Left ventricle myocardium superior (tissue), 1 donor: ENCODE data around the gene TNRC6C. TPM values are rescaled to one million over a fixed set of nuclear protein-coding genes. Genes with fewer than 3 reads are reported as not detected.
A peak's percentile ranks its signal among the peaks of the same experiment; 100 is the strongest.

Source experiments
- ATAC-seq: fragments of 200-7000 bp; cut with Tn5 transposase; one replicate; pipeline ENCODE4 v1.9.1; 2020; ENCODE audit warnings: mild to moderate bottlenecking, moderate library complexity
- DNase-seq: peaks from one replicate; pipeline ENCODE4 v3.0.0-alpha.2; 2020
- intact Hi-C: fragments of 100-400 bp; cut with micrococcal nuclease; formaldehyde crosslinking; loops from one replicate; pipeline ENCODE4 v1.11.0; 2022
- total RNA-seq: library from RNA; stranded (reverse); fragmentation: NEBNext Ultra II Directional; extraction: Animal tissue kit (Norgen Biotek cat#: 25700); gene quantifications from one replicate; pipeline ENCODE4 v1.2.1, GENCODE V29; 2021
- donor health status: DM: no; HTN: yes; CAD: no; lungs with severe emphysema.

Gene TNRC6C
- total RNA-seq, 1 donor from 2014 or later = 21.2 TPM

GRCh38 chr17:78116411-78116810 lies 157.9 kb downstream of the TNRC6C start:
- DNase-seq = peak; percentile 12
- intact Hi-C loops = no loop called here

GRCh38 chr17:78117027-78117981 lies 158.8 kb downstream of the TNRC6C start:
- peak; percentile 72 for DNase-seq
- ATAC-seq = peak; percentile 9
- intact Hi-C loops = no loop called here

More at GRCh38 chr17:78116411-78116810, 157.9 kb downstream of the TNRC6C start:
- no peak for ATAC-seq

DNA sequence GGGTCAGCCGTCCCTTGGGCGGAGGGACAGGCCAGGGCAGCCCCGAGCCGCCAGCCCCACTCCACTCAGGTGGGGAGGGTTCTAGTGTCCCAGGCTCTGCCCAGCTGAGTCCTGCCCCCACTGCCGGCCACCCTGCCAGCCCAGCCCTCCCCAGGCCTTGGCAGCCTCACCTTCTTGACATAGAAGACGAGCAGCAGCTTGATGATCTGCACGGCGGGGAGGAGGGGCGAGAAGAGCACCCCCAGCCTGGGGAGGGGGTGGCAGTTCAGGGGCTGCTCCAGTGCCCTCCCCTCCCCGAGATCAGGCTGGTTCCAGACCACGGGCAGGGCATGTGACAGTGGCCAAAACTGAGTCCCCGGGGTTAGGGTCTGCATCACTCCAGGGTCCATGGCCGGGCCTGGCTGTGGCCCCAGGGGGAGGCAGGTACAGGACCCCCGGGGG lies 160.3 kb downstream of the TNRC6C start:
- no peak for ATAC-seq
- intact Hi-C loops = no loop called here
- no peak for DNase-seq

DNA sequence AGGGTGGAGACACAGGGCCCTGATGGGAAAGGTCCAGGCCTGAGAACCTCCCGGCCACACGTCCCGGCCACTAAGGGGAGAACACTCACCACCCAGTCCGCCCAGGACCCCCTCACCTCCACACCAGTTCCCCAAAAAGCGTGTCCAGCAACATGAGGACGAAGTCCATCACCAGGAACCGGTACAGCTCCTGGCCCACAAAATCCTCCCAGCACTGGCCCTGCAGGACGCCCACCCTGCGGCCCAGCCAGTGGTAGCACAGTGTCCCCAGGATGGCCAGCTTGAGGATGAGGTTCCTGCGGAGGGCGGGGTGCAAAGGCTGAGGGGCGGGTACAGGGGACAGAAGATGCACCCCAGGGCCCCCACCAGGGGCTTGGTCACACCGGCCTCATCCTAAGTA lies 162.0 kb downstream of the TNRC6C start:
- no peak for DNase-seq
- no peak for ATAC-seq
- intact Hi-C loops = no loop called here

DNA sequence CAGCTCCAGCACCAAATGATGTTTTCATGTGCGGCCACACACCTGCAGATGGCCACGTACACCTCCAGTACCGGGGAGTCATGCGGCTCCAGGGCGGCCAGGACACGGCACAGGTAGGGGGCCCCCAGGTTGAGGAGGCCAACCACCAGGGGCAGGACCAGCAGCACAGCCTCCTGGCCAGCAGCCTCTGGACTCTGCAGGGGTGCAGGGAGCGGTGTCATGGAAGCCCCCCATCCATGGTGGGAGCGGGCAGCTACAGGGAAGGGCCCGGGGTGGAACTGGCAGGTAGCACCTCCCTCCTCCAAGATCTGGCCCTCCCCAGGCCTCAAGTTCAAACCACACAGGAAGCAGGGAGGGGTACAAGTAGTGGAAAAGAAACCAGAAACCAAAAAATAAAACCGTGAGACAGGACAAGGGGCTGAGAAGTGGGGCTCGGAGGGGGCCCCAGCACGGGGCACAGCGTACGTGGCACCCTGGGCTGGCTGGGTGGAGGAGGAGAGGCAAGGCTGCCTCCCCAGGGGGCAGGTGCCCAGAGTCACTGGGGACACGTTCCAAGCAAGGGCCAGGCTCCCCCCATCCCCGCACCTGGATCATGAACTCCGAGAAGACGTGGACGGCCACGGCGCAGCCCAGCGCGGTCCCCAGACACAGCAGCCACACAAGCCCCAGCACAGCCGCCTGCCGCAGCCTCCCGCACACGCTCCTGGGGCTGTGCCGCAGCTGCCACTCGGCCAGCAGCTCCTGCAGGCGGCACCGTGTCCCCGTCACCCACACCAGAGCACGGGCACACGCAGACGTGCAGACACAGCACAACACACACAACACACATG lies 162.7 kb downstream of the TNRC6C start:
- ATAC-seq = no peak
- DNase-seq = peak; percentile 29
- intact Hi-C loops = no loop called here

DNA sequence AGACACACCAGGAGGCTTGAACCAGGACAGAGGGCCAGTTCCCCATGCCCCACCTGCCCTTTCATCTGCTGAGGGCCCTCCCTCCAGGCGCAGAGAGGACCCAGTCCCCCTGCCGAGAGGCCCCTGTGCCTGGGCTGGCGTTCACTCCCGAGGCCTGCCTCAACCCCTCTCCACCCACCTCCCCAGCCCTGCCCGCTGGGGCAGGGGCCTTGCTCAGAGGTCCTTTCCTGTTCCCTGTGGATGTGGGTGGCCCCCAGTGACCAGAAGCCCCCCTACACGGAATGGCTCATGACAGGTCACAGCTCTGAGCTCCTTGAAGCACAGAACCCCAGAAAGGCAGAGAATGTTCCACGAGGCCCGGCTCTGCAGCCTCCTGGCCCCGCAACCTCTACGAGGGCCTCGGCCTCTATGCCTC lies 163.3 kb downstream of the TNRC6C start:
- no peak for ATAC-seq
- intact Hi-C loops = no loop called here
- no peak for DNase-seq

DNA sequence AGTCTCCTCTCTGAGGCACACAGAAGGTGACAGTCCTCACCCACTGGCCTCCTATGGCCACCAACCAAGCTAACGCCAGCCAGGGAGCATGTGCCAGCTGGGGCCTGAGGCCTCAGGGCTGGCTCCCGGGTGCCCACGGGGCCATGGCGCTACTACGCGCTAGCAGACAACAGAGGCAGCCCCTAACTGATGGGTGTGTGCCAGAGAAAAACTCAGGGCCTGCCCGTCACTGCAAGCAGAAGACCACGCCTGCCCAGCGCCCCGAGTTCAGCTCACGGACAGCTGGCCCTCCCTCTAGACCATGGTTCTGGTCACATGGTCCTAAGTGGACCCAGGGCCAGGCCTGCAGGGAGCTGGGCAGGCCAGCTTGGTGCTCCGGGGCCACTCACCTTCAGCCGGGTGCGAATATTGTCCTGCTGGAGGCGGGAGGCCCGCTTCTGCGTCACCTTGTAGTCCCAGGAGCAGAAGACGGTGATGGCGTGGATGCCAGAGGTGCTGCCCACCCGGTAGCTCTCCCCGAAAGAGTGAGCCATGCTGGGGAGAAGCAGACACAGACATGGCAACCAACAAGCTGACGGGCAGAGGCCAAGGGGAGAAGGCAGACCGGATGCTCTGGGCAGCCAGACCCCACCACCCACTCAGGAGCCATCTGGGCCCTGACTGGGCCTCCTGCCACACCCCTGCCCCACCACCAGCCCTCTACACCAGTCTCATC lies 163.9 kb downstream of the TNRC6C start:
- ATAC-seq = no peak

GRCh38 chr17:78122931-78123249 lies 164.4 kb downstream of the TNRC6C start:
- ATAC-seq (no peak), DNase-seq (no peak)
- intact Hi-C loops = no loop called here

More for the DNA sequence above, 163.9 kb downstream of the TNRC6C start:
- intact Hi-C loops = no loop called here
- peak; percentile 28 for DNase-seq

GRCh38 chr17:78123258-78123929 lies 164.9 kb downstream of the TNRC6C start:
- no peak for DNase-seq
- ATAC-seq = no peak
- intact Hi-C loops = no loop called here

GRCh38 chr17:78124081-78124835 lies 165.8 kb downstream of the TNRC6C start:
- DNase-seq (peak; percentile 45), ATAC-seq (no peak)
- intact Hi-C loops = no loop called here

DNA sequence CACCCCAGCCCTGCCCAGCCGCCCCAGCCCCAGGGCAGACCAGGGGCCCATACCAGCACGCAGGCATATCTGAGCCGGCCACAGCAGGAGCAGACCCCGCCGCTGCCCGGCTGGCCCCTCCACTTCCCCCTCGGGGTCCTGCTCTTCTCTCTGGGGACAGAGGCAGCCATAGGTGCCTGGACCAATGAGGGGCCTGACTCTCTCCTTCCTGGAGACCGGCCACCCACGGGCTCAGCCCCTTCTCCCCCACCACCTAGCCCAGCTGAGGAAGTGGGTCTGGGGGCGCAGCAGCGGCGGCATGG lies 166.3 kb downstream of the TNRC6C start:
- intact Hi-C loops = no loop called here
- DNase-seq (no peak), ATAC-seq (no peak)

DNA sequence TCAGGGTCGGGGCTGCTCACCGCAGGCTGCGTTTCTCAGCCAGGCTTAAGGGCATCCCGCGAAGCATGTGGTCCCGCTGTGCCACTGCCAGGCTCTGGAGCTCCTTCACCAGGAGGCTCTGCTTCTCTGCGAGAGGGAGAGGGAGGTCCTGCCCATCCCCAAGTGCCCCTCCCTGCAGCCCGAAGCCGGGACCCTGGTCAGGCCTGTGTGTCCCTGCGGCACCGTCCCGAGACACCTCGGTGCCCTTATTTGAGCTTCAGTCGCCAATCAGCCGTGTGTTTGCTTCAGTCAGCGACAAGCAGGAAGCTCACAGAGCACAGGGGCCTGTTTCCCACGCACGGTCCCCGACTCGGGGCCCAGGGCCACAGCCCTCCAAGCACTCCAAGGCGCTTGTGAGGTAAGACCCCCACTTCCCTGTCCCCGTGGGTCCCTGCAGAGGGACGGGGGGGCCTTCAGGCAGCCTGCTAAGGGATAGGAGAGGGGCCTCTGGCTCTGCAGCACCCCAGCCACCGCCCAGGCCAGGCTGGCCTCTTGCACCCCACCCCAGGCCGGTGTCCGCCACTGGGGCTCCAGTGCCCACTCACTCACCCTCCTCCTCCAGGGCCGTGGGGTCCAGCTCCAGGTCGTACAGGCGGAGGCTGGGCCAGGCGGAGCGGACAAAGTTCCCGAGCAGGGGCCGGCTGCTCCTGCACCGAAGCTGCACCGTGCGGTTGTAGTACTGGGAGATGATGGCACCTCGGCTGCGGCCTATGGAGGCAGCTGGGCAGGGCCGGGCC lies 166.8 kb downstream of the TNRC6C start:
- intact Hi-C loops = no loop called here
- ATAC-seq (peak; percentile 1), DNase-seq (peak; percentile 41)

- intact Hi-C loops = no loop called here
- ATAC-seq (peak; percentile 51), DNase-seq (peak; percentile 80)
Observed at GRCh38 chr17:78125976-78126894, 167.7 kb downstream of the TNRC6C start.

GRCh38 chr17:78126895-78127238 lies 168.4 kb downstream of the TNRC6C start:
- no peak for ATAC-seq
- intact Hi-C loops = no loop called here
- DNase-seq = peak; percentile 38

DNA sequence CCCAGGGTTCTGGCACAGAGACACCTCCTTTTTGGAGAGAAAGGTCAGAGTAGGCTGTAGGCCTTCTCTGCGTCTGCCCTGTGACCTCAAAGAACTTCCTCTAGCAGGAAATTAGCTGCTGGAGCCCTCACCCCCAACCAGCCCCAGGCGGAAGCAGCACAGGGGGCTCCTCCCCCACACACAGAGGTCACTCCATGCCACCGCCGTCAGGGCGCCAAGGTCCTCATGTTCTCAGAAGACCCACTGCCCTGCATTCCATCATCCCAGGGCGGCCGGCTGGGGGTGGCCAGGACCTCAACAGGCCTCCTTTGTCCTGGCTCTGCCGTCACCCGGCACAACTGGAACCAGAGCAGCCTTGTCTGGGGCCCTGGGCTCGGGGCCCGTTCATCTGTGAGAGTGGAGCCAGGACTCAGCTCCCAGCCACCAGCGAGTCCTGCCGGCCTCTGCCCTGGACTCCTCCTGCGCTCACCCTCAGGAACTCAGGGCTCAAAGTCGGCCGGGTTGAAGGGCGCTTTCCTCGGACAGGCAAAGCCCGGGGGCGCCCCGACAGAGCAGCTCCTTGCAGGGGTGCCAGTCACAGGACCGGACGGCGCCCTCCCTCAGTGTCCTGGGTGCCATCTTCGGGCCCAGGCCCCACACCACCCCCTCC lies 168.9 kb downstream of the TNRC6C start:
- DNase-seq = peak; percentile 84
- intact Hi-C loops = no loop called here
- peak; percentile 50 for ATAC-seq

GRCh38 chr17:78127888-78128550 lies 169.5 kb downstream of the TNRC6C start:
- ATAC-seq = peak; percentile 44
- intact Hi-C loops = no loop called here
- peak; percentile 61 for DNase-seq
